WERI-Rb-1 (cell line): ENCODE results near the gene GABRB1.

Experiments
- DNase-seq: peaks from one replicate; pipeline ENCODE4 v3.0.0-alpha.2; 2020
- H3K27ac ChIP-seq: fragments of 250-450 bp; sonication (Bioruptor Pico); 2 replicates; pipeline ENCODE4 v1.5.1; 2020; ENCODE audit warnings: mild to moderate bottlenecking, moderate library complexity
- H3K27me3 ChIP-seq: fragments of 250-450 bp; sonication (Bioruptor Pico); 2 replicates; pipeline ENCODE4 v1.5.1; 2021; ENCODE audit warnings: mild to moderate bottlenecking, low read depth, moderate library complexity; ENCODE audit not compliant: insufficient read depth, severe bottlenecking
- H3K36me3 ChIP-seq: fragments of 250-450 bp; sonication (Bioruptor Pico); 2 replicates; pipeline ENCODE4 v1.5.1; 2020; ENCODE audit warnings: mild to moderate bottlenecking, moderate library complexity
- H3K4me3 ChIP-seq: 2 replicates; pipeline ENCODE4 v1.5.1; 2011; ENCODE audit warnings: low read depth, mild to moderate bottlenecking, control low read depth, low read length
- H3K9me3 ChIP-seq: fragments of 250-450 bp; sonication (Bioruptor Pico); 2 replicates; pipeline ENCODE4 v1.5.1; 2021; ENCODE audit warnings: mild to moderate bottlenecking, moderate library complexity; ENCODE audit not compliant: severe bottlenecking
- TF ChIP-seq, protein P1 (sequence below): IDR thresholded peaks from 2 replicates; pipeline ENCODE4 v1.5.1; 2011; ENCODE audit warnings: low read depth, mild to moderate bottlenecking, control low read depth, inconsistent platforms, low read length

The GABRB1 gene

DNA sequence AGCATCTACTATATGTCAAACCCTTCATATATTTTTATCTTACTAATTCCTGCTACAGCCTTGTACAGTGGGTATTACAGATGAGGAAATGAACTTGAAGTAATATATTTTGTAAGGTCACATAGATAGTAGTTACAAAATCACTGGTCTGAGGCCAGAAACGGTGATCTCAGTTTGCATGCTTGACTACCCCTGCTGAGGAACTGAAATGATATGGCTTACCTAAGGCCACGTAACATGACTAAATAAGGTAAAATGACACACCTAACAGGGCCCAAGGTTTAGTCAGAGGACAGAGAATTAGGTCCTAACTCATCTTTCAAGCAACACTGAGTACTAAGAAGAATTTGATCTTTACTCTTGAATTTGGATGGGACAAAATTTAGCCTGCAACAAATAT lies 433.6 kb downstream of the GABRB1 start:
- H3K27ac ChIP-seq, result no peak overlapping the region

DNA sequence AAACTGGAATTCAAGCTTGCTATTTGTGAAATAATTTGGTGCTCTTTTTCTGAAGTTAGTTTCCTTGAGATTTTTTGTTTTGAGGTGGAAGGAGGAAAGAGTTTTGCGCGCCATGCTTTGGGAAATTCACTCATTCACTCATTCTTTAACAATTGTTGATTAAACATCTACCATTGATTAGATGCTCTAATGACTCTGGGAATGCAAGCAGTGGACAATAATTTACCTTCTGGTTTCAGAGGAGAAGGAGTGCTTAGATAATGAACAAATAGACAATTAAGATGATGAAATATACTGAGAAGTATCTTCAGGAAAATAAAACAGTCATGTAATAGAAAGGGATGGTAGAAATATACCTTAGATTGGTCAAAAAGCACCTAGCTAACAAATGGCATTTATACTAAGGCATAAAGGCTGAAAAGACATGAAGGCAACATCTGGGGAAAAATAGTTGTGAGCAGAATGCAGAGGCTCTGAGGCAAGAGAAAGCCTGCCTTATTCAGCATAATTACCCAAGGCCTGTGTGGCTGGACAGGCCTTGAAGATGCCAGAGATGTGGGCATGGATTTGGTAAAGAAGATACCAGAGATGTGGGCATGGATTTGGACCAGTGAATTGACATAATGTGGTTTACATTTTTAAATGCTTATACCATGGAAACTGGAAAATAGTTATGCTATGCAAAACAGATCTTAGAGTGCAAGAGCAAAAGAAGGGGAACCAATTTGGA lies 434.9 kb downstream of the GABRB1 start:
- Histone ChIP-seq H3K27ac (no peak overlapping the region), H3K27me3 (no peaks in the 10 kb centered on the region), H3K4me3 (no peak overlapping the region), H3K9me3 (no peaks in the 10 kb centered on the region), H3K36me3 (no peaks in the 10 kb centered on the region)
- no peak for DNase-seq
- TF ChIP-seq, protein P1, sequence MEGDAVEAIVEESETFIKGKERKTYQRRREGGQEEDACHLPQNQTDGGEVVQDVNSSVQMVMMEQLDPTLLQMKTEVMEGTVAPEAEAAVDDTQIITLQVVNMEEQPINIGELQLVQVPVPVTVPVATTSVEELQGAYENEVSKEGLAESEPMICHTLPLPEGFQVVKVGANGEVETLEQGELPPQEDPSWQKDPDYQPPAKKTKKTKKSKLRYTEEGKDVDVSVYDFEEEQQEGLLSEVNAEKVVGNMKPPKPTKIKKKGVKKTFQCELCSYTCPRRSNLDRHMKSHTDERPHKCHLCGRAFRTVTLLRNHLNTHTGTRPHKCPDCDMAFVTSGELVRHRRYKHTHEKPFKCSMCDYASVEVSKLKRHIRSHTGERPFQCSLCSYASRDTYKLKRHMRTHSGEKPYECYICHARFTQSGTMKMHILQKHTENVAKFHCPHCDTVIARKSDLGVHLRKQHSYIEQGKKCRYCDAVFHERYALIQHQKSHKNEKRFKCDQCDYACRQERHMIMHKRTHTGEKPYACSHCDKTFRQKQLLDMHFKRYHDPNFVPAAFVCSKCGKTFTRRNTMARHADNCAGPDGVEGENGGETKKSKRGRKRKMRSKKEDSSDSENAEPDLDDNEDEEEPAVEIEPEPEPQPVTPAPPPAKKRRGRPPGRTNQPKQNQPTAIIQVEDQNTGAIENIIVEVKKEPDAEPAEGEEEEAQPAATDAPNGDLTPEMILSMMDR, result no peak

More for the DNA sequence above, 433.6 kb downstream of the GABRB1 start:
- Histone ChIP-seq H3K36me3 (no peaks in the 10 kb centered on the region), H3K4me3 (no peak overlapping the region), H3K27me3 (no peaks in the 10 kb centered on the region), H3K9me3 (no peaks in the 10 kb centered on the region)
- TF ChIP-seq, protein P1, result no peak
- no peak for DNase-seq

DNA sequence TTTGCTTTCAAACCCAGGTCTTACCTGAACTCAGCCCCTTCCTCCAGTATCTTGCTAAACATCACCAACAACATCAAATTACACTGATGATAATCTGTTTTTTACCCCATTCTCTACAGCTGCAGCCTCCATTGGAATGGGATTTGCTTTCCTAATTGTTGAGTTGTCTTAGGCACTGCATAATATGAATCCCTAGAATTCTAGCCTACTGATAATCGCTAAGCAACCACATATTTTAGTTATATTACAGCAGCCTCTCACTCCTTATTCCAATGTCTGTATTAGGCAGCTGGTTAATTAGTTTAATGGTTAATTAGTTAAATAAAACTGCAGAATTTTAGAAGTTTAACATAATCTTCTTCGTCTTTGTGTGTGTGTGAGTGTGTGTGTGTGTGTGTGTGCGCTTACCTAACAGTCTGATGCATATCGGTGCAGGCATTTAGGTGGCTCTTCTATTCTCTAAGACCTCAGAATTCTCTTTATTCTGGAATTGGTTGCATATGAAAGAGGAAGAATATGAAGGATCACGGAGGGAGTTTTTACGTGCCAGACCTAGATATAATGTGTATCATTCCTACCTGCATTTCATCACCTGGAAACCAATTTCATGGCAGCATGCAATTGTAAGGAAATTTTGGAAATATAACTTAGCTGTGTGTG lies 437.5 kb downstream of the GABRB1 start:
- H3K4me3 ChIP-seq, result no peak overlapping the region
- TF ChIP-seq, protein P1, result no peak
- H3K36me3 ChIP-seq, result no peaks in the 10 kb centered on the region
- DNase-seq, result no peak
- H3K27me3 ChIP-seq, result no peaks in the 10 kb centered on the region
- H3K9me3 ChIP-seq, result no peaks in the 10 kb centered on the region
- H3K27ac ChIP-seq, result no peak overlapping the region

DNA sequence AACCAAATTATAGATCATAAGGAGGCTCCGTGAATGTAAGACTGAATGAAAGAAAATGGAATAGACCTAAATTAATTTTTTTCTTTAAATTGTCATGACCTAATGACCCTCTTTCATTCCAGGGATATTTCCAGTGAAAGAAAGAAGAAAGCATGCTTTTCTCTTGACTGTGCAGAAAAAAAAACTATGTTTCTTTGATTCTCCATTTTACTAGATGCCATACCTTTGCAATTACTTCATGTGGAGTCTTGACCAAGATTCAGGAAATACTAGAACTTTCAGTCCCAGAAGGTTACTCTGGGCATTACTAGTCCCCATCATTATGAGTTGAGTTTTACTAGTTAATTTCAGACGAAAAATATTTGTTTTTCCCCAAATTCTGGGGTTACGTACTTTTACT lies 438.6 kb downstream of the GABRB1 start:
- no peaks in the 10 kb centered on the region for H3K27me3 ChIP-seq
- no peak for DNase-seq
- TF ChIP-seq, protein P1, result no peak
- H3K27ac ChIP-seq, result no peak overlapping the region
- H3K9me3 ChIP-seq, result no peaks in the 10 kb centered on the region
- H3K4me3 ChIP-seq, result no peak overlapping the region
- no peaks in the 10 kb centered on the region for H3K36me3 ChIP-seq

DNA sequence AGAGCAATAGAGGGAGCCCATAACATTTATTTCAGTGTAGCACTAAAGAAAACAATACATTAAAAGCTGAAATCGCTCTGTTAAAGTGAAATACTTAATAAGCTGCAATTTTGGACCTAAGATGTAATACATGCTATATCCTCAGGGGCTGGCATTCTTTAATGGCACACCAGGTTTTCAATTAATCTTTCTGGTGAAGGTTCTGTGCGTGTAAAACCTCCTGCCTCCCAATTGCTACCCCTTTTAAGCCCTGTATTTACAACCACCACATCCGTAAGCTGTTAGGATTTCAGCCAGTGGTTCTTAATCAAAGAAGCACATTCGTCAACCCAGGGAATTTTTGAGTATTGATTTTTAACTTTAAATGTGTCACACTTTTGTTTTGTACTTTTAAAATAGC lies 439.7 kb downstream of the GABRB1 start:
- Histone ChIP-seq H3K36me3 (no peaks in the 10 kb centered on the region), H3K27ac (no peak overlapping the region), H3K4me3 (no peak overlapping the region), H3K27me3 (no peaks in the 10 kb centered on the region), H3K9me3 (no peaks in the 10 kb centered on the region)
- TF ChIP-seq, protein P1, result no peak
- DNase-seq, result peak; percentile 18
